Measurements from ENCODE around the gene KIAA2012. TPM values are rescaled to one million over a fixed set of nuclear protein-coding genes. Genes with fewer than 3 reads are reported as not detected.

KIAA2012 gene
- total and polyA plus RNA-seq, 2 of the 4 experiments (the other 2 are of a cell fraction), result under 0.01 to 0.09 TPM

- Histone ChIP-seq H4K5ac (ENCODE audit: low read depth, low read length) (no peak overlapping the region), H2BK15ac (ENCODE audit: low read depth, low read length) (no peak overlapping the region), H2AK5ac (ENCODE audit: low read depth, low read length) (no peak overlapping the region), H3K36me3 (ENCODE audit: control insufficient read depth, insufficient read depth, low read length) (peaks cover 15% of the 10 kb centered on the region), H3K27ac (ENCODE audit: insufficient read depth, low read length) (peak overlapping the region; percentile 36; the same call in 1 of the 2 replicates), H3K18ac (ENCODE audit: low read depth, low read length) (no peak overlapping the region), H3K79me1 (ENCODE audit: low read depth in 1 of 2, low read length in 2 of 2) (peaks cover 10 to 65% of the 10 kb centered on the region in 2 experiments; a peak in 3 of 4 replicates), H4K8ac (ENCODE audit: low read depth in 2 of 2, low read length in 2 of 2) (no peak overlapping the region; a peak in 1 of 4 replicates), H2BK5ac (ENCODE audit: low read depth, low read length, poor library complexity, severe bottlenecking) (peak overlapping the region; percentile 39), H3K9ac (ENCODE audit: low read depth, low read length) (0 out of 2 replicates have a peak overlapping the region, but pooled peaks have one; percentile 34), H3K4me3 (ENCODE audit: insufficient read depth, low read depth, low read length) (no peak overlapping the region), H2AK9ac (replicated peaks; ENCODE audit: low read depth, low read length, poor library complexity) (no peak overlapping the region), H3K9me1 (ENCODE audit: insufficient read depth, low read length) (no peaks in the 10 kb centered on the region; the same call in 1 of the 2 replicates), H3K23ac (ENCODE audit: low read depth, low read length) (peak overlapping the region; percentile 4; the same call in 1 of the 2 replicates), H4K20me1 (ENCODE audit: insufficient read depth, low read length) (peaks cover 35% of the 10 kb centered on the region), H3K4me2 (ENCODE audit: low read depth, low read length) (peak overlapping the region; percentile 62), H3K14ac (replicated peaks; ENCODE audit: low read depth, low read length) (0 out of 2 replicates have a peak overlapping the region, but pooled peaks have one; percentile 4), H2BK120ac (ENCODE audit: low read depth, low read length) (no peak overlapping the region), H3K4ac (ENCODE audit: low read depth, low read length) (no peak overlapping the region), H3K27me3 (ENCODE audit: control insufficient read depth, insufficient read depth, low read length) (no peaks in the 10 kb centered on the region), H2BK20ac (ENCODE audit: low read depth, low read length) (no peak overlapping the region), H3K56ac (ENCODE audit: extremely low read depth, insufficient read depth, low read length) (no peak overlapping the region), H2AFZ (replicated peaks; ENCODE audit: low read length, poor library complexity) (no peak overlapping the region), H3K4me1 (ENCODE audit: control insufficient read depth, insufficient read depth, low read length) (peaks cover 4% of the 10 kb centered on the region), H4K91ac (ENCODE audit: insufficient read depth, low read depth, low read length) (no peak overlapping the region), H3K9me3 (ENCODE audit: control insufficient read depth, insufficient read depth, low read length) (no peaks in the 10 kb centered on the region)
- BruUV-seq (replicated peaks), result no TSS peak
- peak; percentile 56 for DNase-seq
- TF ChIP-seq POLR2A (IDR thresholded peaks at IDR 0.05; ENCODE audit: low read depth, low read length) (no peak), SMC3 (IDR thresholded peaks at IDR 0.05; ENCODE audit: low read depth, low read length) (no peak), MAZ (IDR thresholded peaks at IDR 0.05; ENCODE audit: borderline replicate concordance, low read depth, low read length) (no peak), MAFK (IDR thresholded peaks at IDR 0.05; ENCODE audit: low read depth, low read length) (no peak), CHD1 (IDR thresholded peaks at IDR 0.05; ENCODE audit: low read depth, low read length) (no peak), NFE2L2 (IDR thresholded peaks at IDR 0.05; ENCODE audit: low read depth, low read length) (no peak)
- TF ChIP-seq, protein P1, sequence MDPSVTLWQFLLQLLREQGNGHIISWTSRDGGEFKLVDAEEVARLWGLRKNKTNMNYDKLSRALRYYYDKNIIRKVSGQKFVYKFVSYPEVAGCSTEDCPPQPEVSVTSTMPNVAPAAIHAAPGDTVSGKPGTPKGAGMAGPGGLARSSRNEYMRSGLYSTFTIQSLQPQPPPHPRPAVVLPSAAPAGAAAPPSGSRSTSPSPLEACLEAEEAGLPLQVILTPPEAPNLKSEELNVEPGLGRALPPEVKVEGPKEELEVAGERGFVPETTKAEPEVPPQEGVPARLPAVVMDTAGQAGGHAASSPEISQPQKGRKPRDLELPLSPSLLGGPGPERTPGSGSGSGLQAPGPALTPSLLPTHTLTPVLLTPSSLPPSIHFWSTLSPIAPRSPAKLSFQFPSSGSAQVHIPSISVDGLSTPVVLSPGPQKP (IDR thresholded peaks at IDR 0.05; ENCODE audit: borderline replicate concordance, low read depth, low read length), result no peak
- in situ Hi-C loops (cut with MboI; ENCODE audit: low sequenced_read_pairs) (no loop called here), dilution Hi-C loops (cut with HindIII; ENCODE audit: low sequenced_read_pairs, unreplicated experiment) (no loop called here), intact Hi-C loops (cut with micrococcal nuclease) (no loop called here)
- CTCF ChIA-PET, result no interaction called here
- POLR2A ChIA-PET (ENCODE audit: unreplicated experiment), result no interaction called here
- no CpG with 5 or more reads among the region's 1 CpG for WGBS, 2 experiments (ENCODE audit: extremely low coverage in 2 of 2, insufficient read length in 1 of 2)
- ATAC-seq (ENCODE audit: low read depth), result peak; percentile 98
Observed at GRCh38 chr2:202221873-202222272, 148.8 kb downstream of the KIAA2012 start.

Data from IMR-90 (cell line).